ENCODE measurements around the gene PSMD1.

DNA sequence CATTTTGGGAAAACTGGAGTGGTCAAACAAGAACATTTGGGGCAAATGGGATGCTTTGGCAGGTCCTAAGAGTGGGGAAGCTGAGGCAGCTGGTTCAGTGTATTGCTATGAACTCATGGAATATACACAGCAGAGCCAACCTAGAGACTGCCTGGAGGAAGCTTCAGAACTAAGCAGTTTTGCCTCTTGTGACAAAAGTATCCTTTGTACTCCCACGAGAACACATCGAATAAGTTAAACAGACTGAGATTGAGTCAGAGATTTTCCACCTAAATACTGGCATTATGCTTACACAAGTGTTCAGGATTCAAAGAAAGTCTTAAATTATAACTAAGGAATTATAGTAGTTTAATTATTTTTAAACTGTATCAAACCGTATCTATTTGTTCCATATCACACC, 136.5 kb downstream of the PSMD1 start:
- no peak for TF ChIP-seq CTCF (IDR thresholded peaks at IDR 0.05)
- TF ChIP-seq POLR2A (IDR thresholded peaks at IDR 0.05) = no peak
- no peak for TF ChIP-seq EP300 (IDR thresholded peaks at IDR 0.05)
